T-helper 1 cell treated with Interleukin-12 subunit alpha and Interleukin-12 subunit beta and Interleukin-4 antibody, amounts not matched to agents 30 μg/mL and 1 μg/mL, for 36 hours (primary cell): ENCODE data around the gene SLN.

Experiments used
- H3K27ac Mint-ChIP-seq: one replicate; pipeline ENCODE4 v1.8.0; 2021; ENCODE audit warnings: mild to moderate bottlenecking, mixed read lengths
- H3K27me3 Mint-ChIP-seq: one replicate; pipeline ENCODE4 v1.8.0; 2021; ENCODE audit warnings: low read depth, mixed read lengths
- H3K36me3 Mint-ChIP-seq: one replicate; pipeline ENCODE4 v1.8.0; 2021; ENCODE audit warnings: low read depth, mixed read lengths
- H3K4me1 Mint-ChIP-seq: one replicate; pipeline ENCODE4 v1.8.0; 2021; ENCODE audit warnings: low read depth, mixed read lengths
- H3K4me3 Mint-ChIP-seq: one replicate; pipeline ENCODE4 v1.8.0; 2021; ENCODE audit warnings: mild to moderate bottlenecking, moderate library complexity, mixed read lengths
- H3K9me3 Mint-ChIP-seq: one replicate; pipeline ENCODE4 v1.8.0; 2021; ENCODE audit warnings: mixed read lengths

SLN gene

GRCh38 chr11:107682171-107682570 is 29.7 kb downstream of the SLN start:
- Mint-ChIP-seq H3K36me3 (no peaks in the 10 kb centered on the region), H3K9me3 (no peaks in the 10 kb centered on the region), H3K27ac (no peak overlapping the region)

DNA sequence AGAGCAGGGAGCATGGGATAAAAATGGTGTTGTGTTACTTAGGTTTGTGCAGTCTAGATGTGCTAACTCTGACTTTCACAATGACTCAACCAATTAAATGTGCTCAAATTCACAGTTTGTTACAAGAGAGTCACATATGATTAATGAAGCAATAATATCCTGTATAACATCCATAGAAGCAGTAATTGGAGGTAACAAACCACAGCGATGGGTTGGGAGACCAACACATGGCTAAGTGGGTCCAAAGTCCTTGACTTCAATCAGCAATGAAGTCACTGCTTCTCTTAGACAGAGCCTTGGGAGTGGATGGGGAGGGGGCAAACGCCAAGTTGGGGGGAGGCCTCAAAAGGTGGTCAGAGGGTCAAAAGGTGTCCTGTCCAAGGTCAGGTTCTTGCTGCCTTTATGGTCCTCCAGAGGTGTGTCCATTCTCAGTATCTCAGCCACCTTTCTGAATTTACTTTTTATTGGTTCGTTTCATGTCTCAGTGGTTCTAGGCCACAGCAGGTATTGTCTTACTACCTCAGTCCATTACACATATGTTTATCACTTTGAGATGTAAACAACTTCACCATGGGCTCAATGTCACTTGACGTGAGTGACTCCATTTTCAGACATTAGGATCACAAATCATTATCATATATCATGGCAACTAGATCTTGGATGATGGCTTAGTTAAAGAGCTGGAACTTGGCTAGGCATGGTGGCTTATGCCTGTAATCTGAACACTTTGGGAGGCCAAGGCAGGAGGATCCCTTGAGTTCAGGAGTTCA is 32.4 kb downstream of the SLN start:
- Mint-ChIP-seq H3K4me3 (no peak overlapping the region), H3K9me3 (no peaks in the 10 kb centered on the region), H3K36me3 (no peaks in the 10 kb centered on the region), H3K27ac (no peak overlapping the region), H3K27me3 (peaks cover 10% of the 10 kb centered on the region), H3K4me1 (peaks cover 3% of the 10 kb centered on the region)

More at GRCh38 chr11:107682171-107682570, 29.7 kb downstream of the SLN start:
- Mint-ChIP-seq H3K4me3 (no peak overlapping the region), H3K27me3 (peaks cover 7% of the 10 kb centered on the region), H3K4me1 (no peaks in the 10 kb centered on the region)

GRCh38 chr11:107678632-107678971 is 33.3 kb downstream of the SLN start:
- H3K4me1 Mint-ChIP-seq = peaks cover 3% of the 10 kb centered on the region
- no peak overlapping the region for H3K27ac Mint-ChIP-seq
- H3K4me3 Mint-ChIP-seq = no peak overlapping the region
- H3K36me3 Mint-ChIP-seq = no peaks in the 10 kb centered on the region
- peaks cover 9% of the 10 kb centered on the region for H3K27me3 Mint-ChIP-seq
- no peaks in the 10 kb centered on the region for H3K9me3 Mint-ChIP-seq

GRCh38 chr11:107677924-107678631 is 33.8 kb downstream of the SLN start:
- H3K36me3 Mint-ChIP-seq = no peaks in the 10 kb centered on the region
- H3K27ac Mint-ChIP-seq = no peak overlapping the region
- H3K4me1 Mint-ChIP-seq = peaks cover 3% of the 10 kb centered on the region
- peaks cover 7% of the 10 kb centered on the region for H3K27me3 Mint-ChIP-seq
- H3K4me3 Mint-ChIP-seq = no peak overlapping the region
- H3K9me3 Mint-ChIP-seq = no peaks in the 10 kb centered on the region

DNA sequence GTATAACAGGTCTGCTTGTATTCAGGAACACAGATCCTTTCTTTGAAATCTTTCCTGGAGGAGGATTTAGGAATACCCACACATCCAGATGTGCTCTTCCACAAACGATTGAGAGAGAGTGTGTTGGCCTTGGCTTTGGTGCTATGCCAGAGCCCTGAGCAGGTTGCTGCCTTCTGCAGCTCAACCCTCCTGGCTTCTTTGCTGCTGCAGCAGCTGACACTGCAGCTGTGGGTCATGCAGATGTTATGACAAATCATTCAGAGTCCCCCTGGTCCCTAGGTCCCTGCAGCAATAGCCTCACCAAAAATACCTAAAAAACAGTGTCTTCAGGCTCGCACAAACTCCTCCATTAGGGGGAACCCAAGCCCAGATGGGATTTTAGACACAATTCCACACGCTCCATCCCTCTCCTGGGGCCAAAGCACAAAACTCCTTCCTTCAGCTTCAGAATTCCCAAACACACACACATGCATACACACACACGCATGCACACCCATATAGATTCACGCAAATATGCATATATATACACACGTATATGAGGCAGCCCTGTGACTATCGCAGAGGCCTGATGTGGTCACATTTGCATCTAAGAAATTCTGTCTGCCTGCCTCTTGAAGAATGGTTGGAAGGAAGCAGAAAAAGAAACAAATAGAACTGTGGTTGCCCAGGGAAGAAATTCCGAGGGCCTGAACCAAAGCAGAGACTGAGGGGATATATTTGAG is 35.4 kb downstream of the SLN start:
- Mint-ChIP-seq H3K27me3 (peaks cover 4% of the 10 kb centered on the region), H3K9me3 (no peaks in the 10 kb centered on the region), H3K36me3 (no peaks in the 10 kb centered on the region), H3K4me3 (no peak overlapping the region), H3K4me1 (peaks cover 3% of the 10 kb centered on the region), H3K27ac (no peak overlapping the region)

GRCh38 chr11:107675902-107676301 is 36.0 kb downstream of the SLN start:
- Mint-ChIP-seq H3K36me3 (no peaks in the 10 kb centered on the region), H3K4me1 (peaks cover 3% of the 10 kb centered on the region), H3K27ac (no peak overlapping the region), H3K4me3 (no peak overlapping the region), H3K27me3 (peaks cover 4% of the 10 kb centered on the region), H3K9me3 (no peaks in the 10 kb centered on the region)

- Mint-ChIP-seq H3K9me3 (no peaks in the 10 kb centered on the region), H3K27ac (no peak overlapping the region), H3K36me3 (no peaks in the 10 kb centered on the region), H3K27me3 (peaks cover 3% of the 10 kb centered on the region), H3K4me3 (no peak overlapping the region), H3K4me1 (no peaks in the 10 kb centered on the region)
Measured at GRCh38 chr11:107669893-107670601, 41.8 kb downstream of the SLN start.

DNA sequence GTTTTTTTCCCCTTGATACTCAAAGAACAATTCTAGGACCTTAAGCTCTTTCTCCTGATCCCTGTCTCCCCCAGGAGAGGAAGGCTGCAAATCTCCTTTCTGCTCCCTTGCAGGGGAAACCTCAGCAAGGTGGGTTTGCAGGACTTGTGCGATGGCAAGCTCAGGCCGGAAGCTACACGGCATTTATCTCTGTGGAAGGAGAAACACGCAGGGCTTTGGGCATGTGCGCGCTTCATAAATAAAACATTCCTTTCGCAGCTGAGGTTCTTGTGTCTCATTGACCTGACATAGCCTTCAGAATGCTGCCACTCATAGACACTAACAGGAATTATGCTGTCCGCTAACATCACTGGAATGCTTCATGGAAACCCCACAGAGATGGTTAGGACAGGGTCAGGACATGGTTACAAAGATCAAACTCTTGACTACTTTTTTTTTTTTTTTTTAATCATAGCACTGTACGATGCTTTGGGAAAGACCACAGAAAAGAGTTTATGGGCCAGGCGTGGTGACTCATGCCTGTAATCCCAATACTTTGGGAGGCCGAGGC is 42.6 kb downstream of the SLN start:
- Mint-ChIP-seq H3K27ac (no peak overlapping the region), H3K4me3 (no peak overlapping the region), H3K27me3 (no peaks in the 10 kb centered on the region), H3K36me3 (no peaks in the 10 kb centered on the region), H3K9me3 (no peaks in the 10 kb centered on the region), H3K4me1 (no peaks in the 10 kb centered on the region)

- H3K36me3 Mint-ChIP-seq = no peaks in the 10 kb centered on the region
- no peaks in the 10 kb centered on the region for H3K9me3 Mint-ChIP-seq
- H3K4me1 Mint-ChIP-seq = no peaks in the 10 kb centered on the region
- no peak overlapping the region for H3K4me3 Mint-ChIP-seq
- H3K27me3 Mint-ChIP-seq = no peaks in the 10 kb centered on the region
- no peak overlapping the region for H3K27ac Mint-ChIP-seq
Measured at GRCh38 chr11:107666911-107667613, 44.8 kb downstream of the SLN start.

DNA sequence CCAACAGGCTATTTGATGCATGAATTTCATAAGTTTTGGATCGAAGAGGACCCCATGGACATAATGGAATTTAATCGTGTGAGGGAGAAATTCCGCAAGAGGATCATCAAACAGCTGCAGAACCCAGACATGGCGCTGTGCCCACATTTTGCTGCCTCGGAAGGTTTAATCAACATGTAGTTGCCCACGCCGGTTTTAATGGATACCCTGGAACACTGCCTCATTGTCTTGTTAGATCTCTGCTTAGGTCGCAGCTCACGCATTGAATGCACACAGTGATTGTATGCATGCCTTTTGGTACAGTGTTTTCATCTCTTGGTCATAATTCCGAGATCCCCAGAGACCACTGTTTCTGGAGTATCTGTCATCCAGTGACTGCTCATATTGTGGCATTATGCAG is 46.8 kb downstream of the SLN start:
- Mint-ChIP-seq H3K4me1 (no peaks in the 10 kb centered on the region), H3K4me3 (no peak overlapping the region), H3K36me3 (no peaks in the 10 kb centered on the region), H3K9me3 (no peaks in the 10 kb centered on the region), H3K27ac (no peak overlapping the region), H3K27me3 (no peaks in the 10 kb centered on the region)

- no peaks in the 10 kb centered on the region for H3K4me1 Mint-ChIP-seq
- H3K27ac Mint-ChIP-seq = no peak overlapping the region
- no peaks in the 10 kb centered on the region for H3K9me3 Mint-ChIP-seq
- no peak overlapping the region for H3K4me3 Mint-ChIP-seq
- no peaks in the 10 kb centered on the region for H3K27me3 Mint-ChIP-seq
- no peaks in the 10 kb centered on the region for H3K36me3 Mint-ChIP-seq
Measured at GRCh38 chr11:107661656-107662055, 50.2 kb downstream of the SLN start.

- no peak overlapping the region for H3K4me3 Mint-ChIP-seq
- no peaks in the 10 kb centered on the region for H3K4me1 Mint-ChIP-seq
- no peak overlapping the region for H3K27ac Mint-ChIP-seq
- H3K9me3 Mint-ChIP-seq = no peaks in the 10 kb centered on the region
- no peaks in the 10 kb centered on the region for H3K27me3 Mint-ChIP-seq
- no peaks in the 10 kb centered on the region for H3K36me3 Mint-ChIP-seq
Measured at GRCh38 chr11:107660066-107660465, 51.8 kb downstream of the SLN start.

GRCh38 chr11:107659310-107659709 is 52.5 kb downstream of the SLN start:
- no peak overlapping the region for H3K4me3 Mint-ChIP-seq
- H3K27ac Mint-ChIP-seq = no peak overlapping the region
- no peaks in the 10 kb centered on the region for H3K9me3 Mint-ChIP-seq
- no peaks in the 10 kb centered on the region for H3K27me3 Mint-ChIP-seq
- no peaks in the 10 kb centered on the region for H3K36me3 Mint-ChIP-seq
- no peaks in the 10 kb centered on the region for H3K4me1 Mint-ChIP-seq
